WTC11 (cell line): ENCODE measurements around the gene MYH14. TPM values are rescaled to one million over a fixed set of nuclear protein-coding genes. Genes with fewer than 3 reads are reported as not detected.

Experiments used
- ARID4B ChIP-seq: sonication (generic); formaldehyde crosslinking; IDR thresholded peaks from 2 replicates; pipeline ENCODE4 v1.8.0; 2023; ENCODE audit warnings: missing genetic modification reagents, mild to moderate bottlenecking, borderline replicate concordance
- FOXK1 ChIP-seq: sonication (generic); formaldehyde crosslinking; IDR thresholded peaks from 2 replicates; pipeline ENCODE4 v1.8.0; 2022; ENCODE audit warnings: mild to moderate bottlenecking, moderate library complexity, missing genetic modification reagents
- PRDM15 ChIP-seq: sonication (generic); formaldehyde crosslinking; IDR thresholded peaks from 2 replicates; pipeline ENCODE4 v1.8.0; 2022; ENCODE audit warnings: missing genetic modification reagents
- SP1 ChIP-seq: sonication (generic); formaldehyde crosslinking; conservative IDR thresholded peaks from 2 replicates; pipeline ENCODE4 v1.8.1; 2022; ENCODE audit warnings: missing genetic modification reagents
- STAT6 ChIP-seq: sonication (generic); formaldehyde crosslinking; conservative IDR thresholded peaks from 2 replicates; pipeline ENCODE4 v1.8.1; 2023; ENCODE audit warnings: mild to moderate bottlenecking, low read depth, missing genetic modification reagents, moderate library complexity
- ZMAT4 ChIP-seq: fragments of 250-450 bp; sonication (Bioruptor Pico); IDR thresholded peaks from 2 replicates; pipeline ENCODE4 v1.9.0; 2021; ENCODE audit warnings: mild to moderate bottlenecking
- ZNF281 ChIP-seq: sonication (generic); formaldehyde crosslinking; IDR thresholded peaks from 2 replicates; pipeline ENCODE4 v1.8.0; 2023; ENCODE audit warnings: mild to moderate bottlenecking, missing genetic modification reagents
- ZSCAN18 ChIP-seq: fragments of 250-450 bp; sonication (Bioruptor Pico); IDR thresholded peaks from 2 replicates; pipeline ENCODE4 v2.1.2; 2022; ENCODE audit warnings: mild to moderate bottlenecking, moderate library complexity
- total RNA-seq: library from RNA; stranded (reverse); gene quantifications from 3 replicates; pipeline ENCODE4 v1.2.3, GENCODE V29; 2021

Gene MYH14
- total RNA-seq, 1 experiment from 2014 or later: 25.8 TPM

- TF ChIP-seq ZNF281 (CRISPR knock-in tag) (peak; percentile 34; the same call in 1 of the 2 replicates), ZSCAN18 (no peak), SP1 (CRISPR knock-in tag) (0 out of 2 replicates have a peak, but pooled peaks have one; percentile 19), ARID4B (CRISPR knock-in tag) (no peak), PRDM15 (no peak), ZMAT4 (CRISPR knock-in tag) (no peak), STAT6 (no peak), FOXK1 (0 out of 2 replicates have a peak, but pooled peaks have one; percentile 17)
Measured at GRCh38 chr19:50314724-50315708, 111.6 kb downstream of the MYH14 start (continued).
